Measurements from ENCODE around the gene SYPL2.

The SYPL2 gene

DNA sequence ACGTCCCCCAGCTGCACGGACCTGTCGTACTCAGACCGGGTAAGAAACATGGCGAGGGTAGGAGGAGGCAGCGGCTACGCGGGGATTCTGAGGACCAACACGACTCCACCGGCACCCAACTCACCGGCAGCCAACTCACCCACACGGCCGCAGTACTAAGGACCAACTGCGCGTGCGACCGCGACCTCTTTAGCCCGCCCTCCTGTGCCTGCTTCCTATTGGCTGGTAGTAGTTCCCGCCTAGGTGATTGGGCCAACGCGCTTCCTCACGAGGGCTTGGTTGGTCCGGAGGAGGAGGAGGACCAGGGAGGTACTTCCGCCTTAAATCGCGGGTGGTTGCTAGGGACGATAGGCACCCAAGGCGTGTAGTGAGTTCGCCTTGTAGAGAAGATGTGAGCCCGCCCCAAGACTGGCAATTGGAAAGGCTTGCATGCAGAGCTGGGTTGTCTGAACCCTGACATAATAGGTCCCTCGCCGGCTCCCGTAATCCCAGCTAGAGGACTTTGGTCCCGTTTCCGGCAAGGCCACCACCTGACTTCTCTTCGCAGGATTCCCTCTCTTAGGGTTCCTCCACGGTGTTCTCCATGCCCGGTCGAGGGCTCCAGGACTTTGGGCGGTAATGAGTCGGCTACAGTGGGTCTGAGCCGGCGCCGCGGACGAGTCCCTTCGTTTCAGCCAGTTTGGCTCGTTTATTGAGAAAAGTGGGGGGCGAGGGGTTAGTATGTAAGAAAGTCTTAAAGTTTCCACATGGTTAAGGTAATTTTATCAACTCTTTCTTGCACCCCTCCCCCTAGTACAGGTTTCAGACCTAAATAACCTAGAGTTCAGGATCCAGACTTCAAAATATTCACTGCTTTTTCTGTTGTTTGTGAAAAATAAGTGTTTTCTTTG is 39.8 kb upstream of the SYPL2 start, which contains the start of gene PSMA5:
Gene PSMA5 (minus strand): TSS at position 168 of the 890 bp plus-strand sequence. CDS start 118 bp downstream, at position 50.
- peak within 1 kb of the TSS; percentile 90 for H2AFZ ChIP-seq (ENCODE audit: low read length)
- peaks cover 4% of the 10 kb centered on the region for H3K27me3 ChIP-seq (ENCODE audit: insufficient read depth, low read length, poor library complexity, severe bottlenecking)
- 0 out of 2 replicates have a peak, but pooled peaks cover 1% of the 10 kb centered on the region for H3K36me3 ChIP-seq (ENCODE audit: insufficient read depth, low read length)
- no peak for TF ChIP-seq EZH2phosphoT487 (IDR thresholded peaks at IDR 0.05; ENCODE audit: borderline replicate concordance)
- TF ChIP-seq, protein P1, sequence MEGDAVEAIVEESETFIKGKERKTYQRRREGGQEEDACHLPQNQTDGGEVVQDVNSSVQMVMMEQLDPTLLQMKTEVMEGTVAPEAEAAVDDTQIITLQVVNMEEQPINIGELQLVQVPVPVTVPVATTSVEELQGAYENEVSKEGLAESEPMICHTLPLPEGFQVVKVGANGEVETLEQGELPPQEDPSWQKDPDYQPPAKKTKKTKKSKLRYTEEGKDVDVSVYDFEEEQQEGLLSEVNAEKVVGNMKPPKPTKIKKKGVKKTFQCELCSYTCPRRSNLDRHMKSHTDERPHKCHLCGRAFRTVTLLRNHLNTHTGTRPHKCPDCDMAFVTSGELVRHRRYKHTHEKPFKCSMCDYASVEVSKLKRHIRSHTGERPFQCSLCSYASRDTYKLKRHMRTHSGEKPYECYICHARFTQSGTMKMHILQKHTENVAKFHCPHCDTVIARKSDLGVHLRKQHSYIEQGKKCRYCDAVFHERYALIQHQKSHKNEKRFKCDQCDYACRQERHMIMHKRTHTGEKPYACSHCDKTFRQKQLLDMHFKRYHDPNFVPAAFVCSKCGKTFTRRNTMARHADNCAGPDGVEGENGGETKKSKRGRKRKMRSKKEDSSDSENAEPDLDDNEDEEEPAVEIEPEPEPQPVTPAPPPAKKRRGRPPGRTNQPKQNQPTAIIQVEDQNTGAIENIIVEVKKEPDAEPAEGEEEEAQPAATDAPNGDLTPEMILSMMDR (conservative IDR thresholded peaks at IDR 0.05; ENCODE audit: low read length): no peak
- peaks cover 4% of the 10 kb centered on the region for H3F3A ChIP-seq (ENCODE audit: low read depth)
- H4K20me1 ChIP-seq (ENCODE audit: insufficient read depth, low read length, poor library complexity, severe bottlenecking): peaks cover 18% of the 10 kb centered on the region
- H3K4me3 ChIP-seq (ENCODE audit: low read length, poor library complexity, severe bottlenecking): peak within 1 kb of the TSS; percentile 98
- H3K4me2 ChIP-seq (ENCODE audit: low read depth, low read length, poor library complexity, severe bottlenecking): peak within 1 kb of the TSS; percentile 94
- no peaks in the 10 kb centered on the region for H3K9me3 ChIP-seq (ENCODE audit: insufficient read depth, low read depth, low read length)
- peaks cover 34% of the 10 kb centered on the region for H3K4me1 ChIP-seq (ENCODE audit: insufficient read depth, low read length, poor library complexity, severe bottlenecking)
- peak within 1 kb of the TSS; percentile 82 for H3K9ac ChIP-seq (ENCODE audit: low read depth, low read length, poor library complexity, severe bottlenecking)
- peaks cover 51% of the 10 kb centered on the region for H3K79me2 ChIP-seq (ENCODE audit: insufficient read depth, low read length)
- H3K9me2 ChIP-seq (replicated peaks; ENCODE audit: low read depth, low read length): no peaks in the 10 kb centered on the region

DNA sequence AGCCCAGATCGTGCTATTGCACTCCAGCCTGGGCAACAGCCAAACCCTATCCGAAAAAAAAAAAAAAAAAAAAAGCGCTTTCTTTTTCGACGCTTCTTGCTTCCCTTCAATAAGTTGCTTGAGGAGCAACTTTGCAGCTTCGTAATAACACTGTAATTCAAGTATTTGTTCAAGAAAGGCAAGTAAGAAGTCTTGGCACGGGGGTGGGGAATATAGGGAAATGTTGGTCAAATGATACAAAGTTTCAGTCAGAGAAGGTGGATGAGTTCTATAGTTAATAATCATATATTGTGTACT is 39.2 kb upstream of the SYPL2 start:
- H3K9me3 ChIP-seq (ENCODE audit: insufficient read depth, low read depth, low read length): no peaks in the 10 kb centered on the region
- H3K79me2 ChIP-seq (ENCODE audit: insufficient read depth, low read length): peaks cover 48% of the 10 kb centered on the region
- no peaks in the 10 kb centered on the region for H3K9me2 ChIP-seq (replicated peaks; ENCODE audit: low read depth, low read length)
- TF ChIP-seq, protein P1 (conservative IDR thresholded peaks at IDR 0.05; ENCODE audit: low read length): no peak
- TF ChIP-seq EZH2phosphoT487 (IDR thresholded peaks at IDR 0.05; ENCODE audit: borderline replicate concordance): no peak
- H3K4me3 ChIP-seq (ENCODE audit: low read length, poor library complexity, severe bottlenecking): peak overlapping the region; percentile 98
- peaks cover 18% of the 10 kb centered on the region for H4K20me1 ChIP-seq (ENCODE audit: insufficient read depth, low read length, poor library complexity, severe bottlenecking)
- peak overlapping the region; percentile 76 for H3K9ac ChIP-seq (ENCODE audit: low read depth, low read length, poor library complexity, severe bottlenecking)
- H3K4me1 ChIP-seq (ENCODE audit: insufficient read depth, low read length, poor library complexity, severe bottlenecking): peaks cover 34% of the 10 kb centered on the region
- H3K27me3 ChIP-seq (ENCODE audit: insufficient read depth, low read length, poor library complexity, severe bottlenecking): peaks cover 4% of the 10 kb centered on the region
- peak overlapping the region; percentile 94 for H3K4me2 ChIP-seq (ENCODE audit: low read depth, low read length, poor library complexity, severe bottlenecking)
- no peaks in the 10 kb centered on the region for H3K36me3 ChIP-seq (ENCODE audit: insufficient read depth, low read length)
- H3F3A ChIP-seq (ENCODE audit: low read depth): peaks cover 4% of the 10 kb centered on the region
- H2AFZ ChIP-seq (ENCODE audit: low read length): peak overlapping the region; percentile 90

DNA sequence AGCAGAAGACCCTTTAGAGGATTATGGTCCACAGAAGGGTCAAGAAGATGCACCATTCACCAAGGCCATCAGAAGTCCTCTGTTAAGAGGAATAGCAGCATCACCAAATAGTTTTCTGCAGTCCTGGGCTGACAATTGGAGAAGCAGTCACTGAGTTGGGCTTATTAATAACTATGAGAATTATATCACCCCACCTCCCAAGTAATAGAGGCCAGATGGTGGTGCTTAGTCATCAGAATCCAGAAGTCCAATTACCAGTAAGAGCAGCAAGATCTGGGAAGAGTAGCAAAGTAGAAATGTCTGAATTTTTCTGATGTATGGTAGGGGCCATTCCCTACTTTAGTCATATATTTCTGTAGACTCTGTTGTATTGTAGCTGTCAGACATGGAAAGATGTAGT is 34.0 kb upstream of the SYPL2 start:
- Histone ChIP-seq H3K27me3 (ENCODE audit: insufficient read depth, low read length, poor library complexity, severe bottlenecking) (no peaks in the 10 kb centered on the region), H3K4me3 (ENCODE audit: low read length, poor library complexity, severe bottlenecking) (no peak overlapping the region), H2AFZ (ENCODE audit: low read length) (no peak overlapping the region), H3K9ac (ENCODE audit: low read depth, low read length, poor library complexity, severe bottlenecking) (no peak overlapping the region), H3K79me2 (ENCODE audit: insufficient read depth, low read length) (peaks cover 4% of the 10 kb centered on the region; the same call in 1 of the 2 replicates), H3K9me2 (replicated peaks; ENCODE audit: low read depth, low read length) (no peaks in the 10 kb centered on the region), H3K36me3 (ENCODE audit: insufficient read depth, low read length) (no peaks in the 10 kb centered on the region), H3F3A (ENCODE audit: low read depth) (no peaks in the 10 kb centered on the region), H3K9me3 (ENCODE audit: insufficient read depth, low read depth, low read length) (no peaks in the 10 kb centered on the region; the same call in 1 of the 2 replicates), H4K20me1 (ENCODE audit: insufficient read depth, low read length, poor library complexity, severe bottlenecking) (no peaks in the 10 kb centered on the region), H3K4me1 (ENCODE audit: insufficient read depth, low read length, poor library complexity, severe bottlenecking) (peaks cover 5% of the 10 kb centered on the region), H3K4me2 (ENCODE audit: low read depth, low read length, poor library complexity, severe bottlenecking) (no peak overlapping the region)
- no peak for TF ChIP-seq EZH2phosphoT487 (IDR thresholded peaks at IDR 0.05; ENCODE audit: borderline replicate concordance)
- TF ChIP-seq, protein P1 (conservative IDR thresholded peaks at IDR 0.05; ENCODE audit: low read length): no peak

Data from Loucy (cell line).